Keratinocyte (primary cell): ENCODE results near the gene TUBGCP3.

Experiments
- EZH2 ChIP-seq: IDR thresholded peaks from one replicate; pipeline ENCODE4 v1.6.1; 2012; ENCODE audit warnings: inconsistent platforms, mild to moderate bottlenecking, low read length, moderate library complexity
- TF ChIP-seq, protein P1 (sequence below), 3 experiments: IDR thresholded peaks in 1 of 3; conservative IDR thresholded peaks in 1 of 3; optimal IDR thresholded peaks in 1 of 3; 2 replicates in 2 of 3; 3 replicates in 1 of 3; pipeline versions ENCODE3 to v1.5.1; 2011; ENCODE audit warnings: low read length in 3 of 3, mild to moderate bottlenecking in 3 of 3, moderate library complexity in 2 of 3, control low read depth in 1 of 3, inconsistent platforms in 1 of 3; ENCODE audit not compliant: insufficient read depth in 2 of 3; ENCODE audit errors: extremely low read depth in 1 of 3

DNA sequence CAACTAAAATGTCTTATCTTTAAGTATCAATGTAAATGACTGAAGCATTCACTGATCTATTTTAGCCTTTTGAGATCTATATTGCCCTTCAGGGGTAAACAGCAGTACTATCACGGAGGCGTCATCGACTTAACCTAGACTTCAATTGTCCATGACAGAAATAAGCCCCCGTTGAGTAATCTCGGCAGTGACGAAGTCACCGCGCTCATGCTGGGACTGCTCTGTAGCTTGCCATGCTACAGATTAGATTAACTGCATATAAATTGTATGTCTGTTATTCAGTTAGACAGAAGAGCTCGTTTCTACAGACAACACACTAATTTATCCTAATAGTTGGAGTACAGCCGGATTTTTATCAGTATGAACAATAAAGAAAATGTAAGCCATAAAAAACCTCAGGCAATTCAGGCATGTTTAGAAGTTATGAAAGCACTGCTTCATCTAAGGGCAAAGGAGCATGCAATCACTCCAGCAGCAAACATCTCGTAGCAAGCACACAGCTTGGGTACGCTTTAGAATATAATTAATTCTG, 56.6 kb downstream of the TUBGCP3 start:
- TF ChIP-seq, protein P1, sequence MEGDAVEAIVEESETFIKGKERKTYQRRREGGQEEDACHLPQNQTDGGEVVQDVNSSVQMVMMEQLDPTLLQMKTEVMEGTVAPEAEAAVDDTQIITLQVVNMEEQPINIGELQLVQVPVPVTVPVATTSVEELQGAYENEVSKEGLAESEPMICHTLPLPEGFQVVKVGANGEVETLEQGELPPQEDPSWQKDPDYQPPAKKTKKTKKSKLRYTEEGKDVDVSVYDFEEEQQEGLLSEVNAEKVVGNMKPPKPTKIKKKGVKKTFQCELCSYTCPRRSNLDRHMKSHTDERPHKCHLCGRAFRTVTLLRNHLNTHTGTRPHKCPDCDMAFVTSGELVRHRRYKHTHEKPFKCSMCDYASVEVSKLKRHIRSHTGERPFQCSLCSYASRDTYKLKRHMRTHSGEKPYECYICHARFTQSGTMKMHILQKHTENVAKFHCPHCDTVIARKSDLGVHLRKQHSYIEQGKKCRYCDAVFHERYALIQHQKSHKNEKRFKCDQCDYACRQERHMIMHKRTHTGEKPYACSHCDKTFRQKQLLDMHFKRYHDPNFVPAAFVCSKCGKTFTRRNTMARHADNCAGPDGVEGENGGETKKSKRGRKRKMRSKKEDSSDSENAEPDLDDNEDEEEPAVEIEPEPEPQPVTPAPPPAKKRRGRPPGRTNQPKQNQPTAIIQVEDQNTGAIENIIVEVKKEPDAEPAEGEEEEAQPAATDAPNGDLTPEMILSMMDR (optimal IDR thresholded peaks at IDR 0.05 in 1 of 3, IDR thresholded peaks at IDR 0.05 in 1 of 3, conservative IDR thresholded peaks at IDR 0.05 in 1 of 3; ENCODE audit: extremely low read depth in 1 of 3, insufficient read depth in 2 of 3, low read length in 3 of 3) = no peak
- no peak for TF ChIP-seq EZH2
